ENCODE results near the gene CLEC12A.

Gene CLEC12A

GRCh38 chr12:9971181-9971580, at the start of gene CLEC12A:
TSS of gene CLEC12A (plus strand) at chr12:9971409. CDS start at chr12:9971597, 188 bp downstream.
- no peak for TF ChIP-seq ARNT (IDR thresholded peaks at IDR 0.05)
- no peak for TF ChIP-seq L3MBTL2 (conservative IDR thresholded peaks at IDR 0.05)
- no peak for TF ChIP-seq FOXM1 (IDR thresholded peaks at IDR 0.05; ENCODE audit: borderline replicate concordance)
- no peak for TF ChIP-seq NFRKB (IDR thresholded peaks at IDR 0.05)
- TF ChIP-seq BHLHE40 (IDR thresholded peaks at IDR 0.05; ENCODE audit: borderline replicate concordance): no peak
- TF ChIP-seq CTBP1 (IDR thresholded peaks at IDR 0.05; ENCODE audit: borderline replicate concordance): no peak
- no peak for TF ChIP-seq ELF4 (IDR thresholded peaks at IDR 0.05)
- no peak for TF ChIP-seq HDGF (IDR thresholded peaks at IDR 0.05; ENCODE audit: borderline replicate concordance)
- TF ChIP-seq FOXA1 (IDR thresholded peaks at IDR 0.05): no peak
- TF ChIP-seq SP1 (IDR thresholded peaks at IDR 0.05): no peak
- no peak for TF ChIP-seq LEF1 (IDR thresholded peaks at IDR 0.05; ENCODE audit: borderline replicate concordance)
- no peak for TF ChIP-seq FOXK2 (IDR thresholded peaks at IDR 0.05)
- TF ChIP-seq ZNF384 (IDR thresholded peaks at IDR 0.05): no peak
- no peak for TF ChIP-seq TARDBP (IDR thresholded peaks at IDR 0.05)
- no peak for DNase-seq (ENCODE audit: extremely low spot score)
- ChIA-PET POLR2A (no interaction called here), CTCF (no interaction called here)

GRCh38 chr12:9922429-9922828, 48.8 kb upstream of the CLEC12A start:
- ChIA-PET CTCF (no interaction called here), POLR2A (no interaction called here)
- no peak for DNase-seq (ENCODE audit: extremely low spot score)
- no peak for TF ChIP-seq ZNF384 (IDR thresholded peaks at IDR 0.05)
- no peak for TF ChIP-seq PKNOX1 (IDR thresholded peaks at IDR 0.05)
- TF ChIP-seq HDGF (IDR thresholded peaks at IDR 0.05; ENCODE audit: borderline replicate concordance): no peak
- no peak for TF ChIP-seq ARNT (IDR thresholded peaks at IDR 0.05)
- TF ChIP-seq LEF1 (IDR thresholded peaks at IDR 0.05; ENCODE audit: borderline replicate concordance): no peak
- TF ChIP-seq SUZ12 (IDR thresholded peaks at IDR 0.05): no peak
- TF ChIP-seq L3MBTL2 (conservative IDR thresholded peaks at IDR 0.05): no peak
- TF ChIP-seq ELF4 (IDR thresholded peaks at IDR 0.05): no peak
- no peak for TF ChIP-seq NFRKB (IDR thresholded peaks at IDR 0.05)
- no peak for TF ChIP-seq FOXM1 (IDR thresholded peaks at IDR 0.05; ENCODE audit: borderline replicate concordance)

GRCh38 chr12:9925705-9926393, 45.4 kb upstream of the CLEC12A start:
- TF ChIP-seq SUZ12 (IDR thresholded peaks at IDR 0.05) (no peak), BHLHE40 (IDR thresholded peaks at IDR 0.05; ENCODE audit: borderline replicate concordance) (no peak), L3MBTL2 (conservative IDR thresholded peaks at IDR 0.05) (no peak), TARDBP (IDR thresholded peaks at IDR 0.05) (no peak), FOXA1 (IDR thresholded peaks at IDR 0.05) (no peak), CTBP1 (IDR thresholded peaks at IDR 0.05; ENCODE audit: borderline replicate concordance) (no peak), LEF1 (IDR thresholded peaks at IDR 0.05; ENCODE audit: borderline replicate concordance) (no peak), ELF4 (IDR thresholded peaks at IDR 0.05) (no peak), FOXM1 (IDR thresholded peaks at IDR 0.05; ENCODE audit: borderline replicate concordance) (no peak), ZNF384 (IDR thresholded peaks at IDR 0.05) (no peak), FOXK2 (IDR thresholded peaks at IDR 0.05) (no peak)
- ChIA-PET POLR2A (no interaction called here), CTCF (interaction anchor here (0.6 to 0.7 kb wide), 2 partner anchors 117 to 750 kb away, joined by 3 to 4 read pairs; no protein-coding TSS in a partner anchor)
- DNase-seq (ENCODE audit: extremely low spot score): peak; percentile 32

GRCh38 chr12:9926876-9927275, 44.3 kb upstream of the CLEC12A start:
- DNase-seq (ENCODE audit: extremely low spot score): no peak
- TF ChIP-seq LEF1 (IDR thresholded peaks at IDR 0.05; ENCODE audit: borderline replicate concordance) (no peak), SP1 (IDR thresholded peaks at IDR 0.05) (no peak), NFRKB (IDR thresholded peaks at IDR 0.05) (no peak), FOXK2 (IDR thresholded peaks at IDR 0.05) (no peak), CTBP1 (IDR thresholded peaks at IDR 0.05; ENCODE audit: borderline replicate concordance) (no peak)
- ChIA-PET POLR2A (no interaction called here), CTCF (interaction anchor here (0.7 to 1.7 kb wide), 3 partner anchors 113 to 177 kb away, joined by 3 to 6 read pairs (median 3); no protein-coding TSS in a partner anchor)

GRCh38 chr12:9928607-9929006, 42.6 kb upstream of the CLEC12A start:
- TF ChIP-seq L3MBTL2 (conservative IDR thresholded peaks at IDR 0.05): no peak
- TF ChIP-seq ARNT (IDR thresholded peaks at IDR 0.05): no peak
- no peak for TF ChIP-seq FOXK2 (IDR thresholded peaks at IDR 0.05)
- no peak for TF ChIP-seq SUZ12 (IDR thresholded peaks at IDR 0.05)
- TF ChIP-seq CTBP1 (IDR thresholded peaks at IDR 0.05; ENCODE audit: borderline replicate concordance): no peak
- TF ChIP-seq HDGF (IDR thresholded peaks at IDR 0.05; ENCODE audit: borderline replicate concordance): no peak
- TF ChIP-seq ELF4 (IDR thresholded peaks at IDR 0.05): no peak
- no peak for TF ChIP-seq TARDBP (IDR thresholded peaks at IDR 0.05)
- no peak for TF ChIP-seq BHLHE40 (IDR thresholded peaks at IDR 0.05; ENCODE audit: borderline replicate concordance)
- no peak for TF ChIP-seq NFRKB (IDR thresholded peaks at IDR 0.05)
- TF ChIP-seq LEF1 (IDR thresholded peaks at IDR 0.05; ENCODE audit: borderline replicate concordance): no peak
- no peak for TF ChIP-seq PKNOX1 (IDR thresholded peaks at IDR 0.05)
- TF ChIP-seq ZNF384 (IDR thresholded peaks at IDR 0.05): no peak
- TF ChIP-seq FOXM1 (IDR thresholded peaks at IDR 0.05; ENCODE audit: borderline replicate concordance): no peak
- no peak for TF ChIP-seq FOXA1 (IDR thresholded peaks at IDR 0.05)
- TF ChIP-seq SP1 (IDR thresholded peaks at IDR 0.05): no peak
- CTCF ChIA-PET: no interaction called here
- POLR2A ChIA-PET: no interaction called here
- DNase-seq (ENCODE audit: extremely low spot score): no peak

- ChIA-PET CTCF (interaction anchor here (0.6 kb wide), 1 partner anchor 1323 kb away, joined by 3 read pairs; no protein-coding TSS in a partner anchor), POLR2A (no interaction called here)
- DNase-seq (ENCODE audit: extremely low spot score): no peak
- TF ChIP-seq TARDBP (IDR thresholded peaks at IDR 0.05) (no peak), FOXM1 (IDR thresholded peaks at IDR 0.05; ENCODE audit: borderline replicate concordance) (no peak), LEF1 (IDR thresholded peaks at IDR 0.05; ENCODE audit: borderline replicate concordance) (no peak), PKNOX1 (IDR thresholded peaks at IDR 0.05) (no peak), ZNF384 (IDR thresholded peaks at IDR 0.05) (no peak), L3MBTL2 (conservative IDR thresholded peaks at IDR 0.05) (no peak), ARNT (IDR thresholded peaks at IDR 0.05) (no peak), HDGF (IDR thresholded peaks at IDR 0.05; ENCODE audit: borderline replicate concordance) (no peak), SP1 (IDR thresholded peaks at IDR 0.05) (no peak), SUZ12 (IDR thresholded peaks at IDR 0.05) (no peak), FOXK2 (IDR thresholded peaks at IDR 0.05) (no peak), NFRKB (IDR thresholded peaks at IDR 0.05) (no peak), FOXA1 (IDR thresholded peaks at IDR 0.05) (no peak), BHLHE40 (IDR thresholded peaks at IDR 0.05; ENCODE audit: borderline replicate concordance) (no peak), CTBP1 (IDR thresholded peaks at IDR 0.05; ENCODE audit: borderline replicate concordance) (no peak), ELF4 (IDR thresholded peaks at IDR 0.05) (no peak)
Measured at GRCh38 chr12:9931245-9931644, 40.0 kb upstream of the CLEC12A start.

Measured in HEK293T (cell line).